Heart right ventricle (tissue), 16 donors: Measurements from ENCODE around the gene BBC3. TPM values are rescaled to one million over a fixed set of nuclear protein-coding genes. Genes with fewer than 3 reads are reported as not detected.
"Not testable (repeated sequence)": the region's sequence is repeated elsewhere in the genome, so short reads cannot be mapped to it uniquely, and the experiment has no call there.

ENCODE experiments used
- ATAC-seq, 8 donors: fragments of 200-7000 bp; cut with Tn5 transposase; one replicate each; pipeline ENCODE4 v1.9.1; 2020; ENCODE audit warnings: mild to moderate bottlenecking in 8 of 8, moderate library complexity in 8 of 8, moderate number of reproducible peaks in 1 of 8
- DNase-seq, 2 donors: peaks; one replicate each; pipeline ENCODE4 v3.0.0-alpha.2; 2020
- H3K27ac ChIP-seq, 10 donors: fragments of 200-600 bp; sonication (generic) in 2 of 10; one replicate each; pipeline versions ENCODE4 v1.5.0 to v1.8.0; 2020 to 2022; ENCODE audit warnings: mild to moderate bottlenecking in 3 of 10
- H3K27me3 ChIP-seq, 7 donors: fragments of 200-600 bp; one replicate each; pipeline ENCODE4 v1.8.0; 2021 to 2022; ENCODE audit warnings: mild to moderate bottlenecking in 2 of 7
- H3K36me3 ChIP-seq, 9 donors: fragments of 200-600 bp; sonication (generic) in 1 of 9; one replicate each; pipeline versions ENCODE4 v1.5.0 to v1.8.0; 2020 to 2022; ENCODE audit warnings: mild to moderate bottlenecking in 2 of 9
- H3K4me1 ChIP-seq, 9 donors: fragments of 200-600 bp; sonication (generic) in 1 of 9; one replicate each; pipeline versions ENCODE4 v1.5.0 to v1.8.0; 2020 to 2022; ENCODE audit warnings: mild to moderate bottlenecking in 4 of 9
- H3K4me3 ChIP-seq, 10 donors: fragments of 200-600 bp; sonication (generic) in 2 of 10; one replicate each; pipeline versions ENCODE4 v1.5.0 to v1.8.0; 2020 to 2022; ENCODE audit warnings: mild to moderate bottlenecking in 7 of 10, moderate library complexity in 2 of 10
- H3K9me3 ChIP-seq, 11 donors: fragments of 200-600 bp in 10 of 11; sonication (generic) in 2 of 11; one replicate each; pipeline versions ENCODE4 v1.5.0 to v1.8.0; 2013 to 2022; ENCODE audit warnings: mild to moderate bottlenecking in 2 of 11, control low read depth in 1 of 11, moderate library complexity in 1 of 11
- CTCF ChIP-seq, 9 donors: fragments of 200-600 bp; sonication (generic) in 2 of 9; IDR thresholded peaks; one replicate each; pipeline versions ENCODE4 v1.5.0 to v1.8.0; 2021 to 2022; ENCODE audit warnings: antibody characterized with exemption in 9 of 9, mild to moderate bottlenecking in 5 of 9, moderate library complexity in 1 of 9
- WGBS, 2 donors: extraction: QIAGEN DNeasy Blood & Tissue Kit; methylation state at CpG; one replicate each; pipeline ENCODE4 v1.1.7; 2013; ENCODE audit warnings: inconsistent platforms in 1 of 2; 5-methylcytosine and 5-hydroxymethylcytosine counted together
- intact Hi-C, 10 donors: fragments of 100-400 bp; cut with DNase I; formaldehyde crosslinking; loops; one replicate each; pipeline versions ENCODE4 v1.11.1 to v1.14.2; 2022
- polyA plus RNA-seq, 2 donors: library from polyadenylated mRNA; stranded (reverse); fragments of 200-250 nt; gene quantifications; one replicate each; pipeline ENCODE4 v1.2.3, GENCODE V29; 2013
- total RNA-seq, 10 donors: library from RNA; stranded (reverse); fragmentation: NEBNext Ultra II Directional in 3 of 10; extraction: Animal tissue kit (Norgen Biotek cat#: 25700) in 3 of 10; gene quantifications; one replicate each; pipeline versions ENCODE4 v1.2.1 to v1.2.4, GENCODE V29; 2021 to 2023
- donor health status: Arrhythmogenic right ventricular cardiomyopathy.
- donor health status: ischemic (EF 13 %, LVEDD 7.1; RV severe dilation, severe dysfunction).
- donor health status: healthy with polysubstance abuse.
- donor health status: DM: no; HTN: yes; CAD: no.
- donor health status: DM: no; HTN: no; CAD: no.
- donor health status: ischemic (EF 25% LVEDD 6.9; RV normal size, moderate dysfunction).
- donor health status: ischemic (EF 25% LVEDD 5.7; RV mildly dilated, moderate dysfunction).
- donor health status: healthy.
- donor health status: DM: yes; HTN: yes; CAD: no.
- donor health status: Ischemic cardiomyopathy.
- donor health status: ischemic (EF 35%, LVEDD 5.7; RV mildly dilated, moderate dysfunction).
- donor health status: nonischemic (EF 11% LVEDD 7.7; RV severe dilation, severe dysfunction).
- donor health status: DM: yes; HTN: yes; CAD: no.
- donor health status: PGD.
- donor health status: ischemic (EF 29% LVEDD 5.4; RV normal size, mild dysfunction).
- donor health status: nonischemic (EF 23%, LVEDD 6.1; RV moderate dilation, normal function).

The BBC3 gene
- total and polyA plus RNA-seq, 12 donors = 2.4 to 6.0 (median 3.6) TPM

- intact Hi-C loops = loop anchor here in 5 of 10 donors (1.0 kb wide), 2 partner anchors 16 to 17 kb away; partner anchors contain the start of gene INAFM1 (in 1 of the 5)
- 1% methylated on average over 41 to 51 of the region's 52 CpGs for WGBS, 2 donors
Measured at GRCh38 chr19:47256693-47257410, 25.9 kb upstream of the BBC3 start.

DNA sequence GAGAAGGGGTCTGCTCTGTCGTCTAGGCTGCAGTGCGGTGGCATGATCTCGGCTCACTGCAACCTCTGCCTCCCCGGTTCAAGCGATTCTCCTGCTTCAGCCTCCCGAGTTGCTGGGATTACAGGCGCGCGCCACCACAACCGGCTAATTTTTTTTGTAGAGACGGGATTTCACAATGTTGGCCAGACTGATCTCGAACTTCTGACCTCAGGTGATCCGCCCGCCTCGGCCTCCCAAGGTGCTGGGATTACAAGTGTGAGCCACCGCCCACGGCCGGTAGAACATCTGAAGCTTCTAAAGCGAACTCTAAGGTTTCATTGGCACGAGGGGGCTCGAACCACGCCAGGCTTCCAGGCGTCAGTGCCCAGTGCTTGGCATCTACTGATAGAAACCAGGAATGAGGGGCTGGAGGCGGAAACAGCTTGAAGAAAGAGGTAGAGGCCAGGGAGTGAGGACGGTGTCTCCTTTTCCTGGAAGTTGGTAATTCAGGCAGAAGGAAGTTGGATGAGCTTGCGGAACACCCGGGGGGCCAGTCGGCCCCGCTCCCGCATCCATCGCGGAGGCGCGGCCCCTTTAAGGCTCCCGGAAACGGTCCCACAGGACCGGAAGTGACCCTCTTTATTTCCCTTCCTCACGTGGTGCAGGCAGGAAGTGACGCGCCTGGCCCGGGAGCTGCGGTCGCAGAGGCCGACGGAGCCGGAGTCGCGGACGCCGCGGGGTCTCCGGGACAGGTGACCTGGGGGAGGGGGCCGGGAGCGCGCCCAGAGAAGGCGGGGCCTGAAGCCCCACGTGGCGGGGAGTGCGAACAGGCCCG is 25.1 kb upstream of the BBC3 start, which contains the start of gene CCDC9:
TSS of gene CCDC9 (plus strand) at position 647 of the 814 bp plus-strand sequence. CDS start 1,876 bp downstream, outside the sequence.
- ATAC-seq (peak; percentile 51 to 78 (median 64)), DNase-seq (peak; percentile 95 to 96)
- peak within 1 kb of the TSS; percentile 80 to 97 (median 94) for H3K27ac ChIP-seq
- H3K27me3 ChIP-seq = no peaks in the 10 kb centered on the region
- H3K4me1 ChIP-seq = peaks cover 6 to 42% (median 28%) of the 10 kb centered on the region in 9 donors
- 17 to 18% methylated on average over 51 to 60 of the region's 60 CpGs for WGBS, 2 donors
- H3K36me3 ChIP-seq = peaks cover 0 to 30% (median 15%) of the 10 kb centered on the region in 9 donors
- peak within 1 kb of the TSS; percentile 49 to 81 (median 62) for H3K4me3 ChIP-seq
- no peak for TF ChIP-seq CTCF (IDR thresholded peaks at IDR 0.05)
- H3K9me3 ChIP-seq = no peaks in the 10 kb centered on the region
- intact Hi-C loops = no loop called here

More at GRCh38 chr19:47256693-47257410, 25.9 kb upstream of the BBC3 start:
- Histone ChIP-seq H3K36me3 (peaks cover 0 to 38% (median 18%) of the 10 kb centered on the region in 9 donors), H3K4me3 (peak overlapping the region; percentile 49 to 81 (median 62)), H3K27me3 (no peaks in the 10 kb centered on the region), H3K9me3 (no peaks in the 10 kb centered on the region), H3K4me1 (peaks cover 6 to 42% (median 28%) of the 10 kb centered on the region in 9 donors), H3K27ac (peak overlapping the region; percentile 80 to 97 (median 94))
- DNase-seq (peak; percentile 100), ATAC-seq (peak; percentile 83 to 91 (median 88))
- TF ChIP-seq CTCF (IDR thresholded peaks at IDR 0.05) = no peak

- TF ChIP-seq CTCF (IDR thresholded peaks at IDR 0.05) = no peak
- DNase-seq (no peak), ATAC-seq (no peak)
- Histone ChIP-seq H3K27me3 (no peaks in the 10 kb centered on the region), H3K9me3 (no peaks in the 10 kb centered on the region), H3K27ac (no peak overlapping the region), H3K4me3 (no peak overlapping the region), H3K4me1 (peaks cover 4 to 24% (median 22%) of the 10 kb centered on the region in 9 donors), H3K36me3 (peaks cover 0 to 9% (median 0%) of the 10 kb centered on the region in 9 donors)
- 89 to 94% methylated on average over 5 of the region's 5 CpGs for WGBS, 2 donors
- intact Hi-C loops = no loop called here
Measured at GRCh38 chr19:47253970-47254369, 23.0 kb upstream of the BBC3 start.

- ATAC-seq (no peak), DNase-seq (no peak)
- 67 to 75% methylated on average over 3 of the region's 3 CpGs for WGBS, 2 donors
- no peaks in the 10 kb centered on the region for H3K9me3 ChIP-seq
- H3K36me3 ChIP-seq = peaks cover 0 to 4% (median 0%) of the 10 kb centered on the region in 9 donors
- intact Hi-C loops = no loop called here
- no peak overlapping the region for H3K27ac ChIP-seq
- no peak overlapping the region for H3K4me3 ChIP-seq
- no peaks in the 10 kb centered on the region for H3K27me3 ChIP-seq
- TF ChIP-seq CTCF (IDR thresholded peaks at IDR 0.05) = no peak
- peaks cover 2 to 19% (median 17%) of the 10 kb centered on the region in 9 donors for H3K4me1 ChIP-seq
Measured at GRCh38 chr19:47253467-47253881, 22.5 kb upstream of the BBC3 start.

GRCh38 chr19:47253016-47253415 is 22.0 kb upstream of the BBC3 start:
- DNase-seq, H3K36me3 ChIP-seq, intact Hi-C loops, H3K27ac ChIP-seq, H3K4me3 ChIP-seq, H3K9me3 ChIP-seq, ATAC-seq, H3K27me3 ChIP-seq: not testable (repeated sequence)
- WGBS, 2 donors = 88 to 91% methylated on average over 8 of the region's 8 CpGs
- peaks cover 2 to 15% (median 13%) of the 10 kb centered on the region in 9 donors for H3K4me1 ChIP-seq
